Liver (tissue), 9 donors: Measurements from ENCODE around the gene ZNF24. TPM values are rescaled to one million over a fixed set of nuclear protein-coding genes. Genes with fewer than 3 reads are reported as not detected.

Source experiments
- DNase-seq: peaks from one replicate; pipeline ENCODE4 v3.0.0-alpha.2; 2017; ENCODE audit warnings: low spot score
- H3K27ac ChIP-seq, 2 donors: one replicate each; pipeline ENCODE4 v1.7.0; 2013; ENCODE audit warnings: inconsistent platforms in 2 of 2, low read length in 2 of 2, control low read depth in 1 of 2, low read depth in 1 of 2, mild to moderate bottlenecking in 1 of 2
- H3K27me3 ChIP-seq, 4 donors: one replicate each; pipeline versions ENCODE4 v1.6.1 to v1.7.0; 2013; ENCODE audit warnings: low read length in 3 of 4, inconsistent platforms in 1 of 4, mild to moderate bottlenecking in 1 of 4, moderate library complexity in 1 of 4; ENCODE audit not compliant: control insufficient read depth in 4 of 4, insufficient read depth in 4 of 4
- H3K36me3 ChIP-seq, 4 donors: one replicate each; pipeline versions ENCODE4 v1.6.1 to v1.7.0; 2013; ENCODE audit warnings: low read length in 3 of 4, mild to moderate bottlenecking in 3 of 4, low read depth in 1 of 4, moderate library complexity in 1 of 4; ENCODE audit not compliant: control insufficient read depth in 4 of 4, insufficient read depth in 3 of 4
- H3K4me1 ChIP-seq, 4 donors: one replicate each; pipeline versions ENCODE4 v1.6.1 to v1.7.0; 2013; ENCODE audit warnings: low read length in 3 of 4, mild to moderate bottlenecking in 3 of 4, moderate library complexity in 1 of 4; ENCODE audit not compliant: control insufficient read depth in 4 of 4, insufficient read depth in 4 of 4
- H3K4me3 ChIP-seq, 3 donors: one replicate each; pipeline versions ENCODE4 v1.6.1 to v1.7.0; 2013; ENCODE audit warnings: low read length in 3 of 3, control low read depth in 1 of 3, low read depth in 1 of 3, mild to moderate bottlenecking in 1 of 3
- H3K9ac ChIP-seq, 2 donors: one replicate each; pipeline ENCODE4 v1.7.0; 2013; ENCODE audit warnings: low read length in 2 of 2, mild to moderate bottlenecking in 2 of 2, moderate library complexity in 2 of 2, control low read depth in 1 of 2, low read depth in 1 of 2
- H3K9me3 ChIP-seq, 4 donors: one replicate each; pipeline versions ENCODE4 v1.6.1 to v1.7.0; 2013; ENCODE audit warnings: low read length in 3 of 4; ENCODE audit not compliant: control insufficient read depth in 4 of 4
- ATF3 ChIP-seq: IDR thresholded peaks from 2 replicates; pipeline ENCODE4 v1.6.1; 2016; ENCODE audit warnings: antibody characterized with exemption
- EGR1 ChIP-seq, 2 donors: IDR thresholded peaks; 2 replicates each; pipeline ENCODE4 v1.6.1; 2016 to 2018; ENCODE audit warnings: antibody characterized with exemption in 2 of 2, low read depth in 2 of 2
- FOXA1 ChIP-seq: IDR thresholded peaks from 2 replicates; pipeline ENCODE4 v1.6.1; 2016; ENCODE audit warnings: antibody characterized with exemption
- FOXA2 ChIP-seq: IDR thresholded peaks from 2 replicates; pipeline ENCODE4 v1.6.1; 2016; ENCODE audit warnings: antibody characterized with exemption
- GABPA ChIP-seq, 2 donors: IDR thresholded peaks in 1 of 2; conservative IDR thresholded peaks in 1 of 2; 2 replicates each; pipeline ENCODE4 v1.6.1; 2016; ENCODE audit warnings: antibody characterized with exemption in 2 of 2, mild to moderate bottlenecking in 1 of 2, moderate library complexity in 1 of 2
- HNF4G ChIP-seq: IDR thresholded peaks from 2 replicates; pipeline ENCODE4 v1.6.1; 2016; ENCODE audit warnings: antibody characterized with exemption
- NR2F2 ChIP-seq: IDR thresholded peaks from 2 replicates; pipeline ENCODE4 v1.6.1; 2016; ENCODE audit warnings: antibody characterized with exemption
- REST ChIP-seq: IDR thresholded peaks from 2 replicates; pipeline ENCODE4 v1.6.1; 2016; ENCODE audit warnings: antibody characterized with exemption, mild to moderate bottlenecking
- SP1 ChIP-seq: IDR thresholded peaks from 2 replicates; pipeline ENCODE4 v1.6.1; 2018; ENCODE audit warnings: antibody characterized with exemption, mild to moderate bottlenecking
- TAF1 ChIP-seq: conservative IDR thresholded peaks from 2 replicates; pipeline ENCODE4 v1.6.1; 2016; ENCODE audit warnings: antibody characterized with exemption, mild to moderate bottlenecking
- WGBS: extraction: QIAGEN DNeasy Blood & Tissue Kit; methylation state at CpG from one replicate; pipeline ENCODE4 v1.1.7; 2013; 5-methylcytosine and 5-hydroxymethylcytosine counted together
- polyA plus RNA-seq, 2 donors: library from polyadenylated mRNA; stranded (reverse) in 1 of 2; unstranded in 1 of 2; fragments of 200-250 nt in 1 of 2; fragments of >200 nt in 1 of 2; fragmentation: Nextera tagmentation in 1 of 2; extraction: Ambion mirVana in 1 of 2; gene quantifications; one replicate each; pipeline versions ENCODE4 v1.2.1 to v1.2.3, GENCODE V29; 2013 to 2015
- total RNA-seq, 2 donors: library from RNA; depleted of rRNA; stranded (reverse); fragments of >200 nt; gene quantifications; one replicate each; pipeline ENCODE4 v1.2.3, GENCODE V29; 2014
- TF ChIP-seq, protein P1 (sequence below): IDR thresholded peaks from 2 replicates; pipeline ENCODE4 v1.6.1; 2016; ENCODE audit warnings: antibody characterized with exemption
- TF ChIP-seq, protein P2 (sequence below): fragments of 150-350 bp; IDR thresholded peaks from 2 replicates; pipeline ENCODE4 v1.5.1; 2017; ENCODE audit warnings: improper control_type of control experiment, low read depth, low read length; ENCODE audit not compliant: missing input control
- donor health status: healthy.
- donor health status: healthy.
- donor health status: healthy.
- donor health status: healthy.
- donor health status: healthy.

The ZNF24 gene
- total and polyA plus RNA-seq, 4 donors: 9.1 to 30.3 (median 28.9) TPM

GRCh38 chr18:35383136-35383535, 38.9 kb upstream of the ZNF24 start (continued):
- TF ChIP-seq HNF4G (no peak), GABPA (IDR thresholded peaks at IDR 0.05 in 1 of 2, conservative IDR thresholded peaks at IDR 0.05 in 1 of 2) (no peak), FOXA2 (no peak)

DNA sequence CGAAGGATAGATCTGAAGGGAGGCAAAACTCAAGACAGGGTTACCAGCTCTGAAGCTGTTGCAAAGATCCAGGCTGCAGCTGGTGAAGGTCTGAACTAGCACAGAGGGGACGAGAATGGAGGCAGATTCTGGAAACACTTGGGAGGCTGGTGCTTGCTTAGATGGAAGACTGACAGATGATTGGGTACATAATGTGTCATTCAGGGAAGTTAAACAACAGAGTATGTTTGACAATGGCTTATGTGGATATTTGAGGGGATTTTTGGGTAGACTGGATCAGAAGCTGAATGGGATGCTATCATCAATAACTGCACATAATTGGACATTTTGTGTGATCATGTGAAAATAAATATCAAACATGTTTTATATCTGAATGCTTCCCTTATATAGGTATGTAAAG, 35.2 kb upstream of the ZNF24 start:
- H3K4me3 ChIP-seq: no peak overlapping the region
- no peak overlapping the region for H3K9ac ChIP-seq
- DNase-seq: no peak
- H3K4me1 ChIP-seq: peaks cover 0 to 11% (median 5%) of the 10 kb centered on the region in 4 donors
- WGBS: 81% methylated on average over 2 of the region's 2 CpGs
- no peaks in the 10 kb centered on the region for H3K27me3 ChIP-seq
- TF ChIP-seq GABPA (IDR thresholded peaks at IDR 0.05 in 1 of 2, conservative IDR thresholded peaks at IDR 0.05 in 1 of 2) (no peak), REST (no peak), ATF3 (no peak), SP1 (no peak), EGR1 (IDR thresholded peaks at IDR 0.05; ENCODE audit: low read depth in 2 of 2) (no peak)
- TF ChIP-seq, protein P1, sequence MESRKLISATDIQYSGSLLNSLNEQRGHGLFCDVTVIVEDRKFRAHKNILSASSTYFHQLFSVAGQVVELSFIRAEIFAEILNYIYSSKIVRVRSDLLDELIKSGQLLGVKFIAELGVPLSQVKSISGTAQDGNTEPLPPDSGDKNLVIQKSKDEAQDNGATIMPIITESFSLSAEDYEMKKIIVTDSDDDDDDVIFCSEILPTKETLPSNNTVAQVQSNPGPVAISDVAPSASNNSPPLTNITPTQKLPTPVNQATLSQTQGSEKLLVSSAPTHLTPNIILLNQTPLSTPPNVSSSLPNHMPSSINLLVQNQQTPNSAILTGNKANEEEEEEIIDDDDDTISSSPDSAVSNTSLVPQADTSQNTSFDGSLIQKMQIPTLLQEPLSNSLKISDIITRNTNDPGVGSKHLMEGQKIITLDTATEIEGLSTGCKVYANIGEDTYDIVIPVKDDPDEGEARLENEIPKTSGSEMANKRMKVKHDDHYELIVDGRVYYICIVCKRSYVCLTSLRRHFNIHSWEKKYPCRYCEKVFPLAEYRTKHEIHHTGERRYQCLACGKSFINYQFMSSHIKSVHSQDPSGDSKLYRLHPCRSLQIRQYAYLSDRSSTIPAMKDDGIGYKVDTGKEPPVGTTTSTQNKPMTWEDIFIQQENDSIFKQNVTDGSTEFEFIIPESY: no peak
- H3K36me3 ChIP-seq: no peaks in the 10 kb centered on the region
- H3K27ac ChIP-seq: no peak overlapping the region
- peaks cover 0 to 3% (median 0%) of the 10 kb centered on the region in 4 donors for H3K9me3 ChIP-seq

DNA sequence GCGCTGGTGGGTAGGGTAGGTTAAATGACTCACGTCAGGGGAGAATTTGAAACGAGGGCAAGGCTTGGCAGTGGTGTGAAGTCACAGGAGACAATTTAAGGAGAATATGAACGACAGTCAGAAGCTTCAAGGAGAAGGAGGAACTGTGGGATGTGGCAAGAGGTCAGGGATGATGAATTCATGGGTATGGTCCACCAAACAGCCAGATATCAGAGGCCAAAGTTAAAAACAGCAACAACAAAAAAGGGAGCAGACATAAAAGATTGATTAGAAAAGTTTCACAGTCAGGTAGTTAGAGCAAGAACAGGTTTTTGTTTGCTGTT, 34.3 kb upstream of the ZNF24 start:
- no peak for TF ChIP-seq REST
- no peak for TF ChIP-seq EGR1 (IDR thresholded peaks at IDR 0.05; ENCODE audit: low read depth in 2 of 2)
- no peak for TF ChIP-seq SP1
- TF ChIP-seq, protein P2, sequence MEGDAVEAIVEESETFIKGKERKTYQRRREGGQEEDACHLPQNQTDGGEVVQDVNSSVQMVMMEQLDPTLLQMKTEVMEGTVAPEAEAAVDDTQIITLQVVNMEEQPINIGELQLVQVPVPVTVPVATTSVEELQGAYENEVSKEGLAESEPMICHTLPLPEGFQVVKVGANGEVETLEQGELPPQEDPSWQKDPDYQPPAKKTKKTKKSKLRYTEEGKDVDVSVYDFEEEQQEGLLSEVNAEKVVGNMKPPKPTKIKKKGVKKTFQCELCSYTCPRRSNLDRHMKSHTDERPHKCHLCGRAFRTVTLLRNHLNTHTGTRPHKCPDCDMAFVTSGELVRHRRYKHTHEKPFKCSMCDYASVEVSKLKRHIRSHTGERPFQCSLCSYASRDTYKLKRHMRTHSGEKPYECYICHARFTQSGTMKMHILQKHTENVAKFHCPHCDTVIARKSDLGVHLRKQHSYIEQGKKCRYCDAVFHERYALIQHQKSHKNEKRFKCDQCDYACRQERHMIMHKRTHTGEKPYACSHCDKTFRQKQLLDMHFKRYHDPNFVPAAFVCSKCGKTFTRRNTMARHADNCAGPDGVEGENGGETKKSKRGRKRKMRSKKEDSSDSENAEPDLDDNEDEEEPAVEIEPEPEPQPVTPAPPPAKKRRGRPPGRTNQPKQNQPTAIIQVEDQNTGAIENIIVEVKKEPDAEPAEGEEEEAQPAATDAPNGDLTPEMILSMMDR: no peak
- TF ChIP-seq HNF4G: no peak
- TF ChIP-seq NR2F2: no peak
- TF ChIP-seq FOXA1: no peak
- no peak for TF ChIP-seq TAF1
- 66% methylated on average over 4 of the region's 4 CpGs for WGBS

More for the DNA sequence above, 34.3 kb upstream of the ZNF24 start:
- H3K27ac ChIP-seq: no peak overlapping the region
- H3K9ac ChIP-seq: no peak overlapping the region
- no peaks in the 10 kb centered on the region for H3K27me3 ChIP-seq
- no peak overlapping the region for H3K4me3 ChIP-seq
- no peak for DNase-seq
- H3K4me1 ChIP-seq: peaks cover 0 to 11% (median 5%) of the 10 kb centered on the region in 4 donors
- H3K36me3 ChIP-seq: no peaks in the 10 kb centered on the region
- peaks cover 0 to 3% (median 0%) of the 10 kb centered on the region in 4 donors for H3K9me3 ChIP-seq
